CD14-positive monocyte (primary cell): ENCODE data around the gene TRMT10A. TPM values are rescaled to one million over a fixed set of nuclear protein-coding genes. Genes with fewer than 3 reads are reported as not detected.
"Not testable (repeated sequence)": the region's sequence is repeated elsewhere in the genome, so short reads cannot be mapped to it uniquely, and the experiment has no call there.

ENCODE experiments used
- DNase-seq, 3 donors: peaks; one replicate each; pipeline ENCODE4 v3.0.0-alpha.2; 2011 to 2022
- H2AFZ ChIP-seq: 2 replicates; pipeline ENCODE4 v1.6.0; 2012; ENCODE audit warnings: mild to moderate bottlenecking, low read depth, low read length, inconsistent platforms; ENCODE audit not compliant: insufficient read depth, poor library complexity, severe bottlenecking
- H3K27ac ChIP-seq, 2 donors: 1 replicate in 1 of 2; 2 replicates in 1 of 2; pipeline ENCODE4 v1.5.1; 2012 to 2013; ENCODE audit warnings: low read length in 2 of 2, control low read depth in 1 of 2, inconsistent platforms in 1 of 2, low read depth in 1 of 2, mild to moderate bottlenecking in 1 of 2
- H3K27me3 ChIP-seq, 2 donors: one replicate each; pipeline versions ENCODE4 v1.6.0 to v1.6.1; 2011 to 2013; ENCODE audit warnings: low read length in 2 of 2; ENCODE audit not compliant: control insufficient read depth in 2 of 2, insufficient read depth in 2 of 2
- H3K36me3 ChIP-seq, 2 donors: replicated peaks in 1 of 2; 1 replicate in 1 of 2; 2 replicates in 1 of 2; pipeline versions ENCODE4 v1.5.1 to v1.6.1; 2012 to 2013; ENCODE audit warnings: low read length in 2 of 2, control low read depth in 1 of 2, inconsistent platforms in 1 of 2, mild to moderate bottlenecking in 1 of 2; ENCODE audit not compliant: insufficient read depth in 2 of 2, control insufficient read depth in 1 of 2
- H3K4me1 ChIP-seq, 2 donors: 1 replicate in 1 of 2; 2 replicates in 1 of 2; pipeline versions ENCODE4 v1.5.1 to v1.6.1; 2012 to 2013; ENCODE audit warnings: low read length in 2 of 2, control low read depth in 1 of 2, inconsistent platforms in 1 of 2, mild to moderate bottlenecking in 1 of 2, moderate library complexity in 1 of 2; ENCODE audit not compliant: insufficient read depth in 2 of 2, control insufficient read depth in 1 of 2
- H3K4me2 ChIP-seq: replicated peaks from 2 replicates; pipeline ENCODE3; 2012; ENCODE audit warnings: low read length, moderate library complexity, mild to moderate bottlenecking; ENCODE audit not compliant: poor library complexity, severe bottlenecking; ENCODE audit errors: extremely low read depth
- H3K4me3 ChIP-seq, 3 experiments: fragments of 200-600 bp in 1 of 3; sonication (generic) in 1 of 3; replicated peaks in 1 of 3; 1 replicate in 2 of 3; 2 replicates in 1 of 3; pipeline ENCODE4 v1.5.1; 2011 to 2013; ENCODE audit warnings: low read length in 3 of 3, mild to moderate bottlenecking in 3 of 3, control low read depth in 2 of 3, low read depth in 2 of 3, inconsistent platforms in 1 of 3, moderate library complexity in 1 of 3
- H3K79me2 ChIP-seq: 2 replicates; pipeline ENCODE4 v1.6.0; 2012; ENCODE audit warnings: mild to moderate bottlenecking, control low read depth, inconsistent platforms, low read length, moderate library complexity; ENCODE audit not compliant: insufficient read depth
- H3K9ac ChIP-seq: 2 replicates; pipeline ENCODE4 v1.6.0; 2017; ENCODE audit warnings: low read length, mild to moderate bottlenecking; ENCODE audit not compliant: insufficient read depth, poor library complexity, severe bottlenecking
- H3K9me3 ChIP-seq, 2 donors: replicated peaks in 1 of 2; 1 replicate in 1 of 2; 2 replicates in 1 of 2; pipeline versions ENCODE4 v1.5.1 to v1.6.1; 2012 to 2013; ENCODE audit warnings: low read length in 2 of 2, control low read depth in 1 of 2; ENCODE audit not compliant: control insufficient read depth in 1 of 2, insufficient read depth in 1 of 2
- H4K20me1 ChIP-seq: 2 replicates; pipeline ENCODE4 v1.6.0; 2012; ENCODE audit warnings: mild to moderate bottlenecking, low read length, control low read depth, moderate library complexity; ENCODE audit not compliant: insufficient read depth
- H3K27ac Mint-ChIP-seq, 7 donors: one replicate each; pipeline ENCODE4 v1.8.0; 2020; ENCODE audit warnings: mild to moderate bottlenecking in 7 of 7, mixed read lengths in 7 of 7, moderate library complexity in 6 of 7, inconsistent platforms in 2 of 7
- H3K27me3 Mint-ChIP-seq, 3 donors: one replicate each; pipeline ENCODE4 v1.8.0; 2021 to 2022; ENCODE audit warnings: low read depth in 3 of 3, mild to moderate bottlenecking in 3 of 3, mixed read lengths in 3 of 3, moderate library complexity in 3 of 3, inconsistent platforms in 1 of 3
- H3K36me3 Mint-ChIP-seq, 2 donors: one replicate each; pipeline ENCODE4 v1.8.0; 2020; ENCODE audit warnings: mixed read lengths in 2 of 2, inconsistent platforms in 1 of 2, mild to moderate bottlenecking in 1 of 2
- H3K4me1 Mint-ChIP-seq: one replicate; pipeline ENCODE4 v1.8.0; 2020; ENCODE audit warnings: mild to moderate bottlenecking, mixed read lengths
- H3K4me3 Mint-ChIP-seq, 2 donors: one replicate each; pipeline ENCODE4 v1.8.0; 2020; ENCODE audit warnings: mild to moderate bottlenecking in 2 of 2, mixed read lengths in 2 of 2, moderate library complexity in 1 of 2
- H3K9me3 Mint-ChIP-seq, 7 donors: one replicate each; pipeline ENCODE4 v1.8.0; 2020 to 2022; ENCODE audit warnings: mixed read lengths in 7 of 7, mild to moderate bottlenecking in 6 of 7, moderate library complexity in 6 of 7, inconsistent platforms in 2 of 7
- CTCF ChIP-seq: fragments of 200-600 bp; IDR thresholded peaks from one replicate; pipeline ENCODE4 v1.8.0; 2022; ENCODE audit warnings: antibody characterized with exemption, mild to moderate bottlenecking
- WGBS: methylation state at CpG from one replicate; pipeline ENCODE4 v1.1.5; 2013; ENCODE audit warnings: missing lambda C conversion rate; ENCODE audit not compliant: insufficient coverage; 5-methylcytosine and 5-hydroxymethylcytosine counted together
- intact Hi-C, 2 donors: fragments of 100-400 bp; cut with micrococcal nuclease; formaldehyde crosslinking; loops; one replicate each; pipeline versions ENCODE4 v1.15.0 to v1.15.1; 2023
- polyA plus RNA-seq, 3 donors: library from polyadenylated mRNA; depleted of rRNA in 1 of 3; unstranded in 2 of 3; stranded (reverse) in 1 of 3; fragments of 300-500 nt in 2 of 3; fragments of >200 nt in 1 of 3; fragmentation: Illumina TruSeq in 2 of 3; gene quantifications; 1 replicate in 2 of 3; 2 replicates in 1 of 3; pipeline ENCODE4 v1.2.3, GENCODE V29; 2012 to 2021

TRMT10A gene
- polyA plus RNA-seq, 3 donors = 1.6 to 3.9 (median 3.4) TPM

- H3K27ac Mint-ChIP-seq = no peak overlapping the region
- WGBS = 87% methylated on average over 2 of the region's 2 CpGs
- peaks cover 0 to 3% (median 3%) of the 10 kb centered on the region in 3 donors for H3K27me3 Mint-ChIP-seq
- no peak for TF ChIP-seq CTCF
- H3K79me2 ChIP-seq = no peaks in the 10 kb centered on the region
- H3K27ac ChIP-seq = no peak overlapping the region
- H3K9ac ChIP-seq = no peak overlapping the region
- peaks cover 0 to 4% (median 0%) of the 10 kb centered on the region in 7 donors for H3K9me3 Mint-ChIP-seq
- no peaks in the 10 kb centered on the region for H3K27me3 ChIP-seq
- H3K9me3 ChIP-seq = no peaks in the 10 kb centered on the region
- no peaks in the 10 kb centered on the region for H3K36me3 ChIP-seq
- H3K4me1 ChIP-seq = no peaks in the 10 kb centered on the region
- intact Hi-C loops = no loop called here
- H2AFZ ChIP-seq = no peak overlapping the region
- H4K20me1 ChIP-seq = no peaks in the 10 kb centered on the region
- no peaks in the 10 kb centered on the region for H3K36me3 Mint-ChIP-seq
- H3K4me3 ChIP-seq = no peak overlapping the region
- H3K4me3 Mint-ChIP-seq = no peak overlapping the region
- no peak overlapping the region for H3K4me2 ChIP-seq
- no peaks in the 10 kb centered on the region for H3K4me1 Mint-ChIP-seq
- DNase-seq = no peak
These were observed 27.6 kb downstream of the TRMT10A start for GRCh38 chr4:99536271-99536670.

- H3K27me3 Mint-ChIP-seq = not testable (repeated sequence)
- WGBS = no CpG with 5 or more reads among the region's 3 CpGs
These were observed 29.1 kb downstream of the TRMT10A start for GRCh38 chr4:99534699-99535098.

More at GRCh38 chr4:99534699-99535098, 29.1 kb downstream of the TRMT10A start:
- H3K27me3 ChIP-seq, DNase-seq, H2AFZ ChIP-seq, H3K36me3 ChIP-seq, H3K4me3 Mint-ChIP-seq, H3K9me3 ChIP-seq, H3K79me2 ChIP-seq, H3K9ac ChIP-seq, H3K27ac Mint-ChIP-seq, H3K27ac ChIP-seq, H3K9me3 Mint-ChIP-seq, H3K4me1 Mint-ChIP-seq, H3K36me3 Mint-ChIP-seq, H4K20me1 ChIP-seq, H3K4me1 ChIP-seq, H3K4me2 ChIP-seq, intact Hi-C loops, H3K4me3 ChIP-seq: not testable (repeated sequence)
